Measurements from ENCODE around the gene PF4V1. TPM values are rescaled to one million over a fixed set of nuclear protein-coding genes. Genes with fewer than 3 reads are reported as not detected.
"Not testable (repeated sequence)": the region's sequence is repeated elsewhere in the genome, so short reads cannot be mapped to it uniquely, and the experiment has no call there.

The PF4V1 gene
- total RNA-seq, 1 donor from 2014 or later: not detected

DNA sequence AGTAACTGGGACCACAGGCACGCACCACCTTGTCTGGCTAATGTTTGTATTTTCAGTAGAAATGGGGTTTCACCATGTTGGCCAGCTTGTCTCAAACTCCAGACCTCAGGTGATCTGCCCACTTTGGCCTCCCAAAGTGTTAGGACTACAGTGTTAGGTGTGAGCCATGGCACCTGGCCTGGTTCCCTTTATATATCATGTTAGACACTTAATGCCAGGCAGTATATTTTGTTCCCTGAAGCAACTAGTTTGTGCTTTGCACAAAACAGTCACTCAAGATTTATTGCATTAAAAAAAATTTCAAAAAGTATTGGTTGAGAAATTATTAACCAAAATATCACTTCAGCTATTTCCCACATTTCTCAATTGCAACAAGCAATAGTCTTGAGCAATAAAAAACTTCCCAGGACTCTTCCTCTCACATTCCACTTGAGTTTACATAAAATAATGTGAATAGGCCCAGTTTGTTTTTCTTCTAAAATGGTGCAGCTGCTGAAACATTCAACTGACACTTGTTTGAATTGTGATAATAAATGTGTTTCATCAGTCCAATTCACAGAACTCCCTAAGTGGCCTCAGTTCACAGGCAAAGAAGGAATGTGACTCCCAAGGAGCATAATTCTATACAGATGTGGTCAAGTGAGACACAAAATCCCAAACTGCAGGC lies 38.8 kb downstream of the PF4V1 start:
- TF ChIP-seq CTCF (conservative IDR thresholded peaks at IDR 0.05; ENCODE audit: low read depth, low read length): no peak
- DNase-seq (ENCODE audit: low read depth): no peak
- no peak overlapping the region for H3K4me3 ChIP-seq (ENCODE audit: low read depth, low read length)

- TF ChIP-seq CTCF (conservative IDR thresholded peaks at IDR 0.05; ENCODE audit: low read depth, low read length): no peak
Measured at GRCh38 chr4:73892966-73893365, 39.9 kb downstream of the PF4V1 start.

DNA sequence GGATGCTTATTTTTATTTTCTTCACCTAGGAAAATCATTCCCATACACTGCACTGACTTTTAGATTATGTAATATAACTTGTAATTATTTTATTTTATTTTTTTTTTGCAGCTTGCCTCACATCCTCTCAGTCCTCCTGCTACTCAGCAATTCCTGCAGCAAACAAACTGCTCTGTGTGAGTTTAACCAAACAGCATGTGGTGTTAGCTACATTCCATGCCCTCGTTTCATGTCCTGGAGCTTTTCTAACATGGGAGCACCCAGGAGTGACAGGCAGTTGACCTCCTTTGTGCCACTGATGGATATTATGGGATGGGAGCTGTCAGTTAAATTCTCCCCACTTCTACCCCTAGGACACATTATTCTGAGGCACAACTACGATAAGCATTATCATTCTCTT lies 40.9 kb downstream of the PF4V1 start:
- H3K4me3 ChIP-seq (ENCODE audit: low read depth, low read length): no peak overlapping the region
- no peak for TF ChIP-seq CTCF (conservative IDR thresholded peaks at IDR 0.05; ENCODE audit: low read depth, low read length)
- DNase-seq (ENCODE audit: low read depth): no peak

More at GRCh38 chr4:73892966-73893365, 39.9 kb downstream of the PF4V1 start:
- H3K4me3 ChIP-seq (ENCODE audit: low read depth, low read length): no peak overlapping the region
- DNase-seq (ENCODE audit: low read depth): no peak

DNA sequence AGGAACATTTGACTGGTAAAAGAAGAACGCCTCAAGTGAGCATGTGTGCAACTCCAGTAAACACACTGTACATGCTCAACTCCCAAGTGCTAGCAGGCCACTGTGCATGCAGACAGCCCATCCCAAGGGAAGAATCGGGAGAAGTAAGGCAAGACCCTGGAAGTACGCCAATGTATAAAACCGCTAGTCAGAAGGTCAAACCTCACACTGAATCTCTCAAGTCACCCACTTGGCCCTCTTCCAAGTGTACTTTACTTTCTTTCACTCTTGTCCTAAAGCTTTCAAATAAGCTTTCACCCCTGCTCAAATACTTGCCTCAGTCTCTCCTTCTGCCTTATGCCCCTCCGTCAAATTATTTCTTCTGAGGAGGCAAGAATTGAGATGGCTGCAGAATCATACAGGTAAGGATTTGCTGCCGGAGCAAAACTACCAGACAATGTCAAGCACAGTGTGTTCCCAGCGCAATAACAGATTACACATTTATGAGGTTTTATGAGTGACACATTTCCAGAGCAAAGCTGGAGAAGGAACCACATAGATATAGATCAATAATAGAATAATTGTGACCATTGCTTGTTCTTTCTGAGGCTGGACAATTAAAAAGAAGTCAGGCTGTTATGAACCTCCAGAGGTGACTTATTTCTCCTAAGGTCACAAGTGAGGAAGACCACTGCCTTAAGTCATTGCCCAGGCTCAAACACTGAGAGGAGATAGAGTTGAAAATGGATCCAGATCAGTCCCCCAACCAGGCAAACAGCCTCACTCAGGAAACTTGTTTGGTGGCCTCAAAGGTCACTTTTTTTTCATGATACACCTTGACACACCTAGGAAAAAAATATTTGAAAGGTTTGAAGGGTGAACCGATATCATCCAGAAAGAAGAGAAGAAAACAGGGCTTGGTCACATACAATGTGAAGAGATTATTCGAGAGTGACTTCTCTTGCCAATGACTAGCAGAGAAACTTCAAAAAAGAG lies 42.4 kb downstream of the PF4V1 start:
- no peak for DNase-seq (ENCODE audit: low read depth)
- no peak for TF ChIP-seq CTCF (conservative IDR thresholded peaks at IDR 0.05; ENCODE audit: low read depth, low read length)
- no peak overlapping the region for H3K4me3 ChIP-seq (ENCODE audit: low read depth, low read length)

DNA sequence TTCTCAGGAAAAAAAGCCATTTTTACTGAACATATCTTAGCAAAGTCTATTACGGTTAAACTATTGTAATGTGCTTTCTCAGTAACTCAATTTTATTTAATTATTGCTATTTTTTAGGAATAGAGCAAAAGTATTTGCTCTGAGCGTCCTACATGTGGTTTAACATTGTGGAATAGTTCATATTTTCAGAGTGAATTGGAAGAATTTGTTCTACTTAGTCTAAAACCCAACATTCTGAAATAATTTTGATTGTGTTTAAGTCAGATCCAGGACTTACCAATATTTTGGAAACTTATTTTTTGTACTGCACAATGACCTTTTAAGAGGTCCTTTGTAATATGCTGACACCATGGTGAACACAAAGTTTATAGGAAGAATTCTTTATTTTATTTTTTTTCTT lies 43.3 kb downstream of the PF4V1 start:
- no peak for TF ChIP-seq CTCF (conservative IDR thresholded peaks at IDR 0.05; ENCODE audit: low read depth, low read length)
- DNase-seq (ENCODE audit: low read depth): no peak
- no peak overlapping the region for H3K4me3 ChIP-seq (ENCODE audit: low read depth, low read length)

GRCh38 chr4:73897380-73898136 lies 44.5 kb downstream of the PF4V1 start:
- DNase-seq (ENCODE audit: low read depth): no peak
- TF ChIP-seq CTCF (conservative IDR thresholded peaks at IDR 0.05; ENCODE audit: low read depth, low read length): no peak

GRCh38 chr4:73899338-73899737 lies 46.2 kb downstream of the PF4V1 start:
- H3K4me3 ChIP-seq (ENCODE audit: low read depth, low read length); DNase-seq (ENCODE audit: low read depth): not testable (repeated sequence)

More at GRCh38 chr4:73897380-73898136, 44.5 kb downstream of the PF4V1 start:
- H3K4me3 ChIP-seq (ENCODE audit: low read depth, low read length): no peak overlapping the region

Data from epithelial cell of proximal tubule (primary cell).